ENCODE measurements around the gene PRR23A. TPM values are rescaled to one million over a fixed set of nuclear protein-coding genes. Genes with fewer than 3 reads are reported as not detected.

PRR23A gene
- total RNA-seq, 1 donor from 2014 or later = not detected

DNA sequence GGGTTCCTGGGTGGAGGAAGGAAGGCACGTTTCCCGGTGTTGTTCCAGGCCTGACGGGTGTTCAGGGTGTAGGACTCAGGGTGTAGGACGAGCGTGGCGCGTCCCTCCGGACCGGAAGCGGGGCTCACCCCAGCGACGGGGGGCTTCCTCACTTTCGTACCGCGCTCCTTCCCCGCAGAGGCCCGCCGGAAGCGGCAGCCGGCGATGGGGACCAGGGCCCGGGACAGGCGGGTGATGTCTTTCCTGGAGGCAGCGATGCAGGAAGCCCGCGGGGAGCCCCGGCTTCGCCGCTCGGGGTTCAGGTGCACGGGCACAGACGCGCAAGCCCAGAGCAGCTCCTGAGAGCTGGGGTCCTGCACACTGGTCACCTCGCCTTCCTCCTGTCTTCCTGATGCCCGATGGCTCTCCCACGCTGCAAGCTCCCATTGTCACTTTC lies 45.6 kb downstream of the PRR23A start:
- Mint-ChIP-seq H3K36me3 (ENCODE audit: low read depth) (no peaks in the 10 kb centered on the region), H3K4me1 (ENCODE audit: low read depth) (peaks cover 4% of the 10 kb centered on the region), H3K4me3 (no peak overlapping the region), H3K27me3 (ENCODE audit: insufficient read depth) (peaks cover 52% of the 10 kb centered on the region), H3K9me3 (peaks cover 8% of the 10 kb centered on the region), H3K27ac (no peak overlapping the region)
- intact Hi-C loops (cut with micrococcal nuclease) = no loop called here
- no peak for DNase-seq (ENCODE audit: low spot score)

Other genes with a start within 250 kb of the PRR23A start
- 19.3 and 22.0 TPM in 2 replicates for gene PIK3CB, start 171.3 kb downstream of the PRR23A start, total RNA-seq
- not detected in 2 replicates for gene FOXL2, start 59.1 kb downstream of the PRR23A start, total RNA-seq
- not detected in 2 replicates for gene FOXL2NB, start 59.1 kb downstream of the PRR23A start, total RNA-seq
- not detected in 2 replicates for gene PRR23B, start 14.7 kb upstream of the PRR23A start, total RNA-seq
- gene PRR23C, start 38.6 kb upstream of the PRR23A start, total RNA-seq = not detected in 2 replicates

All from activated T-helper 1 cell treated with anti-CD3 and anti-CD28 coated beads, Interleukin-12 subunit alpha, Interleukin-12 subunit beta, Interleukin-2, Interleukin-4 antibody, amounts not matched to agents 30 ng/mL and 10 ng/mL and 1 ng/mL, durations not matched to agents 14 hours and 24 hours and 36 hours (primary cell).